ENCODE results near the gene SUPV3L1. TPM values are rescaled to one million over a fixed set of nuclear protein-coding genes. Genes with fewer than 3 reads are reported as not detected.

Gene SUPV3L1
- total RNA-seq, 1 experiment from 2014 or later, result 28.2 TPM

DNA sequence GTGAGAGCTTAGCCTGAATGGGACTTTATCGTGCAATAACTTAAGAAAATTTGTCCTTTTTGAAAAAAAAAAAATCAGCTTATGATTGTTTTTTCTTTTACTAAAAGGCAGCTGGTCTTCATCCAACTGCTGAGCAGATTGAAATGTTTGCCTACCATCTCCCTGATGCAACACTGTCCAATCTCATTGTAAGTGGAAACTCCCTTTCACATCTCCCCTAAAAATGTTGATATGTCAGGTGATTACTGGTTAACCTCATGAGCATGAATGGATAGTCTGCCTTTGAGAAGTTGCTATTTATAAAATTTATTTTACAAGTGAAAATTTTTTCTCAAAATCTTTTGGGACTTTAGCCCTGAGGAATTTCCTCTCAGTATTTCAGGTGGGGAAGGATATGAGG is 22.3 kb downstream of the SUPV3L1 start:
- DNase-seq (ENCODE audit: low read depth), result no peak

DNA sequence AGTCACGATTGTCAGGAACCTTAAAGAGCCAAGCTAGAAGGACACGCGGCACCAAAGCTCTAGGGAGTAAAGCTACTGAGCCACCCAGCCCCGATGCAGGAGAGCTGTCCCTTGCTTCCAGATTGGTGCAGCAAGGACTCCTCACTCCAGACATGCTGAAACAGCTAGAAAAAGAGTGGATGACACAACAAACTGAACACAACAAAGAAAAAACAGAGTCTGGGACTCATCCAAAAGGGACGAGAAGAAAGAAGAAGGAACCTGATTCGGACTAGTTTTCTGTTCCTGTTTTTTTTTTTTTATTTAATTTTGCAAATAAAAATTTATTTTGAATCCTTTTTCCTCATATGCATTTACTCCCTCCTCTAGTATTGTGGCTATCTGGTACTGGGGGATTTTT is 28.7 kb downstream of the SUPV3L1 start:
- DNase-seq (ENCODE audit: low read depth), result no peak

- no peak for DNase-seq (ENCODE audit: low read depth)
Measured at GRCh38 chr10:69209787-69210484, 29.9 kb downstream of the SUPV3L1 start.

GRCh38 chr10:69211104-69211503 is 31.1 kb downstream of the SUPV3L1 start:
- DNase-seq (ENCODE audit: low read depth), result no peak

DNA sequence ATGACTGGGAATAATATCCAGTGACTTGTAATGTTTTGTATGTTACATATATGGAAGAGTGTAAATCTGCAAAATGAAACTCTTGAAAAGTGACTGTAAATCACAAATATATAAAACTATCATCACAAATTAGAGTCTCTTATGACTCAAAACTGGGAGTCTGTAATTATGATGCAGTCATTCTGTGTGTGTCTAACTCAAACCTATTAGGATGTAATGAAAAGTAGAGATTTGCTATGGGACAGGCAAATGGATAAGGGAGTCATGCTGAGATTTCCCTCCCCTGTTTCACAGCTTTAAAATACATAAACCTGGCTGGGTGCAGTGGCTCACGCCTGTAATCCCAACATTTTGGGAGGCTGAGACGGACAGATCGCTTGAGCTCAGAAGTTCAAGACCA is 31.5 kb downstream of the SUPV3L1 start:
- no peak for DNase-seq (ENCODE audit: low read depth)

- no peak for DNase-seq (ENCODE audit: low read depth)
Measured at GRCh38 chr10:69213591-69214311, 33.7 kb downstream of the SUPV3L1 start.

- DNase-seq (ENCODE audit: low read depth), result no peak
Measured at GRCh38 chr10:69214666-69215131, 34.7 kb downstream of the SUPV3L1 start.

- no peak for DNase-seq (ENCODE audit: low read depth)
Measured at GRCh38 chr10:69215405-69216171, 35.6 kb downstream of the SUPV3L1 start.

DNA sequence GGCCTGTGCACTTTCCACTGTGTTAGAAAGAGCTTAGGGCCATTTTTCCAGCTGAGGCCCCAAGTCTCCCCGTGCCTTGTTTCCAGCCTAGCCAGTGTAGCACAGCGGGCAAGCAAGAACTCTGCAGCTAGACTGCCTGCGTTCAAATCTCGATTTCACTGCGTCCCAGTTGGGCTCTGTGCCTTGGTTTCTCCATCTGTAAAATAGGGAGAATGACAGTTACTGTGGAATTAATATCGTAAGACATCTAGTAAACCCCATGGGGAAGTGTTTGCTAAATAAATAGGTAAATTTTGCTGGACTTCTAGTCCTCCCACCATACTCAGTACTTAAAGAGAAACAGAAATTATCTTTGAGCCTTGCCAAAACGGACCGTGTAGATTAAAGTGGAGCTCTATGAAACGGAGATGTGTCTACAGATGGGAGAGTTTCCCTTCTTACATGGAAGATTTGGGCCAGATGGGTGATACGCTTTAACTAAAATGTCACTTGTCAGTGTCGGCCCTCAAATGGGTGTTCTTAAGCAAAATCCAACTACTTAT is 36.6 kb downstream of the SUPV3L1 start:
- no peak for DNase-seq (ENCODE audit: low read depth)

DNA sequence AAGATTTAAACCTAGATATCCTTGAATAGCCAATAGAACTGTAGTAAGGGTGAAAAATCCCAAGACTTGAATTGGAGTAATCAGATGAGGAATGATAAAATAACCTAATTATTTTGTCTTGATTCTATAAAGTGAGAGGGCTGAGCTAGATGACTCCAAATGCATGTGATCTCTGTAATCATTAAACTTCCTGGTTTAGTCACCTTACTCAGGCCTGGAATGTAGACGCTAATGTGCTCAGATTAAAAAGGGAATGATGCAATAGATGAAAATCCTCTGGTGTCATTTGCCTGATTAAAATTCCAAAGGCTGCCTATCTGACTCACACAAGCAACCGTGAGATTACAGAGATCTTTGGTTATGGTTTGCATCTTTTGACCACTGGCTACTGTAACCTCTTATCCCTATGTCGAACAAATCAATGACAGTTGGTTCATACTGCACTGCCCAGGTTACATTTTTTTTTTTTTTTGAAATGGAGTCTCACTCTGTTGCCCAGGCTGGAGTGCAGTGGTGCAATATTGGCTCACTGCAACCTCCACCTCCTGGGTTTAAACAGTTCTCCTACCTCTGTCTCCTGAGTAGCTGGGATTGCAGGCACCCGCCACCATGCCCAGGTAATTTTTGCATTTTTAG is 37.2 kb downstream of the SUPV3L1 start:
- peak; percentile 93 for DNase-seq (ENCODE audit: low read depth)

- peak; percentile 68 for DNase-seq (ENCODE audit: low read depth)
Measured at GRCh38 chr10:69218831-69219230, 38.8 kb downstream of the SUPV3L1 start.

DNA sequence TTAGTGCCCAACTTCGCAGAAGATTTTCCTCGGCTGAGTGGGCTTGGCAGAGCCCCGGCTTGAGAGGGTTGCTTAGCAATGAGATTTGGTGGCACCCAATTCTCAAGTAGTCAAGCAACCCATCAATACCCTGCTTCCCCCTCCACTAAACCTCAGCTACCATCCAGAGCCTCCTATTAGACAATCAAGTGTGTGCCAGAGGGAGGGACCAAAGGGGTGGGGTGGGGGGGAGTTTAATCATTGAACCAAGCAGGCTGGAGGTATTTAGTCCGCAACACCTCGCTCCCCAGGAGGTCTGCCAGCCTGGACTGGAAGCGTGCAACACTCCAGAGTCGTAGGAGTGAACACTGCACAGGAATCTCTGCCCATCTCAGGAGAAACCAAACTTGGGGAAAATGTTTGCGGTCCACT is 40.0 kb downstream of the SUPV3L1 start, which contains the start of gene HKDC1:
HKDC1 (plus strand) TSS at position 292 of the 411 bp plus-strand sequence; CDS start at position 396, 104 bp downstream.
- no peak for DNase-seq (ENCODE audit: low read depth)

DNA sequence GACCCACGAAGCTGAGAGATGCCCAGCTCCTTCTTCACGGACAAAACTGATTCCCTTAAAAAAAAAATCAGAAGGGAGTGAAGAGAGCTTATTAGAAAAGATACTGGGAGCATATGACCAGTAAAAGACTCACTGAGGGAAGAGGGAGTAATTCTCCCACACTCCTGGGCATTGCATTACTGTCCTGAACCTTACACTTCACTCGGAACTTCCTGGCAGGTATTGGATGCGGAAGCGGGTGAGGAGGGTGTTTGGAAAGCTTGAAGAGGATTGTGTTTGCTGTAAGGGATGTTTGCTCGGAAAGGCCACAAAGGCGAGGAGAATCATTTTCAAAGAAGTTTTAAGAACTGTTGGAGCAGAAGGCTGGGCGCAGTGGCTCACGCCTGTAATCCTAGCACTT is 40.5 kb downstream of the SUPV3L1 start:
- DNase-seq (ENCODE audit: low read depth), result no peak

DNA sequence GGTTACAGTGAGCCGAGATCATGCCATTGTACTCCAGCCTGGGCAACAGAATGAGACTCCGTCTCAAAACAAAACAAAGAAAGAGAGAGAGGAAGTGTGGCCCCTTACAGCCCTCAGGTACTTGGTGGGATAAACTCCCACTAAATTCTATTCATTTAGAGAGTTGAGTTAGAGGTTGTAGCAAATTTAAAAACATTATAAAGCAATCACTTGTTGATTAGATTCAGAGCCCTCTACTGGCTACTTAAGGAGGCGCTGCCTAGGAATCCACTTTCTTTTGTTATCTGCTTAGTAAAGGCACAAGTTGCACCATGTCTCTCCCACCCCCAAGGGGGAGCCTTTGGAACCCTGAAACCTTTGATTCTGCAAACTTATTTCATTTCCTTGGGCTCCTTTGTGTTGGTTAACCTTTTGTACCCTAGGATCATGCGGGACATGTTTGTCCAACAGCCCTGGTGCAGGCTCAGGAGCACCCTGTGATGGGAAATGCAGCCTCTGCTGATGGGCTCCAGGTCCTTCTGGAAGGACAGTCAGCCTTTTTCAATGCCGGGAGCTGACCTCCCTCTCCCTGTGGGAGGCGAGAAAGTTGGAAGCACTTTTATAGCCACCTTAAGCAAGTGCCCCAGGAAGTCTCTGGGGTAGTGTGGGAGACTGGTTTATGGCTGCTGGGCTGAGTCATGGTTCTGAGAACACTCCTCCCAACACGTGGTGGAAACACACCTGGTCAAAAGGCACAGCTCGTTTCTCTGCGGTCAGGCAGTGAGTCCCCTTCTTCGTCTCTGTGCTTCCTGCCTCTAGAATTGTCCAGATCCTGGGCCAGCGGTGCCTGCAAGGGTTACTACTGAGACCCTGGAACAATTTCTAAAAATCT is 42.4 kb downstream of the SUPV3L1 start:
- DNase-seq (ENCODE audit: low read depth), result peak; percentile 90

- DNase-seq (ENCODE audit: low read depth), result no peak
Measured at GRCh38 chr10:69223028-69223342, 43.0 kb downstream of the SUPV3L1 start.

GRCh38 chr10:69224862-69225657 is 45.0 kb downstream of the SUPV3L1 start:
- DNase-seq (ENCODE audit: low read depth), result peak; percentile 48

DNA sequence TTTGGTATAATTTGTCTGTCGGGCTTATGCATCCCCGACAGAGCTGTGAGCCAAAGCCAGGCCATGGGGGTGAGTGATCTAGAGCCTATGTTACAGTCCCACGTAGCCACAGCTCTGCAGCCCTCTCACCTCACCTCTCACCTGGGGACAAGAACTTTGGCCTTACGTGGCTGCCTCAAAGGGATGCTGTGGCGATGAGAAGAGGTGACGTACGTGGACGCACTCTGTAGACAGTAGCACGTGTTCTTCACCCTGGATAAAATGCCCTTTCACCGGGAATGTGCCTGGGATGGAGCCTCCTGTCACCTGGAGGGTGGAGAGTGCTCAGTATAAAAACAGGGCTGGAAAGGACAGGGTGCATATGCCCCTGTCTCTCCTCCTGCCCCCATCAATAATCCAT is 45.6 kb downstream of the SUPV3L1 start:
- no peak for DNase-seq (ENCODE audit: low read depth)

GRCh38 chr10:69226919-69227450 is 47.0 kb downstream of the SUPV3L1 start:
- no peak for DNase-seq (ENCODE audit: low read depth)

GRCh38 chr10:69228151-69228550 is 48.1 kb downstream of the SUPV3L1 start:
- no peak for DNase-seq (ENCODE audit: low read depth)
